ENCODE data around the gene ZNF557.
A peak's percentile ranks its signal among the peaks of the same experiment; 100 is the strongest.

Gene ZNF557

GRCh38 chr19:7076151-7076550, 6.6 kb downstream of the ZNF557 start:
- no peak for DNase-seq

GRCh38 chr19:7078008-7078407, 8.5 kb downstream of the ZNF557 start:
- DNase-seq = no peak

GRCh38 chr19:7083076-7083956, 13.8 kb downstream of the ZNF557 start:
- DNase-seq = no peak

GRCh38 chr19:7088999-7089398, 19.5 kb downstream of the ZNF557 start:
- DNase-seq = no peak

- DNase-seq = no peak
Measured at GRCh38 chr19:7098096-7098495, 28.6 kb downstream of the ZNF557 start.

GRCh38 chr19:7098701-7099596, 29.4 kb downstream of the ZNF557 start:
- peak; percentile 69 to 96 (median 94) for DNase-seq

GRCh38 chr19:7099597-7099921, 30.1 kb downstream of the ZNF557 start:
- no peak for DNase-seq

GRCh38 chr19:7101498-7102253, 32.2 kb downstream of the ZNF557 start:
- DNase-seq = no peak

GRCh38 chr19:7104747-7105447, 35.4 kb downstream of the ZNF557 start:
- DNase-seq = peak in 4 of 14 donors; percentile 1 to 10 (median 2)

- no peak for DNase-seq
Measured at GRCh38 chr19:7106711-7107657, 37.5 kb downstream of the ZNF557 start.

GRCh38 chr19:7109678-7110289, 40.3 kb downstream of the ZNF557 start:
- no peak for DNase-seq

GRCh38 chr19:7112675-7113074, 43.2 kb downstream of the ZNF557 start:
- no peak for DNase-seq

GRCh38 chr19:7113233-7113632, 43.7 kb downstream of the ZNF557 start:
- no peak for DNase-seq

GRCh38 chr19:7115721-7116120, 46.2 kb downstream of the ZNF557 start:
- peak in 11 of 14 donors; percentile 12 to 73 (median 43) for DNase-seq

- no peak for DNase-seq
Measured at GRCh38 chr19:7117248-7117647, 47.7 kb downstream of the ZNF557 start.

GRCh38 chr19:7119582-7119981, 50.1 kb downstream of the ZNF557 start:
- DNase-seq = no peak

GRCh38 chr19:7120499-7120898, 51.0 kb downstream of the ZNF557 start:
- DNase-seq = no peak

- no peak for DNase-seq
Measured at GRCh38 chr19:7122701-7123100, 53.2 kb downstream of the ZNF557 start.

- DNase-seq = no peak
Measured at GRCh38 chr19:7124782-7125181, 55.3 kb downstream of the ZNF557 start.

- no peak for DNase-seq
Measured at GRCh38 chr19:7125221-7125620, 55.7 kb downstream of the ZNF557 start.
